GM12878 (cell line): Measurements from ENCODE around the gene GGT7. TPM values are rescaled to one million over a fixed set of nuclear protein-coding genes. Genes with fewer than 3 reads are reported as not detected.
A peak's percentile ranks its signal among the peaks of the same experiment; 100 is the strongest.

Experiments
- ATAC-seq: fragments of 200-7000 bp; cut with Tn5 transposase; 3 replicates; pipeline ENCODE4 v1.9.1; 2020; ENCODE audit warnings: mild to moderate bottlenecking, moderate library complexity
- BruUV-seq: library from RNA; stranded (reverse); fragments of 400-500 nt; replicated peaks from 2 replicates; lab custom pipeline; 2021; lab: Mats Ljungman, UMichigan
- CTCF ChIA-PET: fragments of 300-600 bp; sonication (Branson Sonifier 250); formaldehyde crosslinking; extraction: SDS; loops from one replicate; lab custom pipeline; 2021; ENCODE audit warnings: inconsistent platforms; lab: Yijun Ruan, JAX
- POLR2A ChIA-PET: fragments of 350-600 bp; formaldehyde crosslinking; extraction: SDS; loops from one replicate; lab custom pipeline; 2021; ENCODE audit warnings: inconsistent platforms; lab: Charles Lee
- RAD21 ChIA-PET: fragments of 300-600 bp; sonication (Branson Sonifier 250); formaldehyde crosslinking; loops from one replicate; lab custom pipeline; 2023; ENCODE audit warnings: antibody characterized with exemption; ENCODE audit not compliant: unreplicated experiment; lab: Charles Lee
- SMC1A ChIA-PET: fragments of 300-600 bp; sonication (Branson Sonifier 250); formaldehyde crosslinking; loops from one replicate; lab custom pipeline; 2023; ENCODE audit not compliant: unreplicated experiment, uncharacterized antibody; lab: Charles Lee
- DNase-seq: peaks from one replicate; pipeline ENCODE4 v3.0.0-alpha.2; 2011; ENCODE audit warnings: low read depth, low spot score
- FAIRE-seq: peaks from 3 replicates; lab custom pipeline; 2011; peaks lifted over from hg19 to GRCh38; lab: Jason Lieb, UNC
- H2AFZ ChIP-seq: 2 replicates; pipeline ENCODE4 v1.6.0; 2011; ENCODE audit warnings: low read depth, low read length, control low read depth; ENCODE audit not compliant: control insufficient read depth
- H3K27ac ChIP-seq: 2 replicates; pipeline ENCODE4 v1.5.1; 2011; ENCODE audit warnings: control low read depth; ENCODE audit not compliant: control insufficient read depth, insufficient read depth
- H3K27me3 ChIP-seq, 2 experiments: replicated peaks in 1 of 2; 2 replicates each; pipeline versions ENCODE4 v1.6.0 to v1.6.1; 2011; ENCODE audit warnings: low read length in 1 of 2; ENCODE audit not compliant: control insufficient read depth in 2 of 2, insufficient read depth in 2 of 2
- H3K36me3 ChIP-seq, 2 experiments: 2 replicates each; pipeline ENCODE4 v1.5.1; 2011; ENCODE audit warnings: low read length in 1 of 2; ENCODE audit not compliant: control insufficient read depth in 2 of 2, insufficient read depth in 2 of 2
- H3K4me1 ChIP-seq: 2 replicates; pipeline ENCODE4 v1.6.1; 2011; ENCODE audit warnings: mild to moderate bottlenecking, low read length, moderate library complexity, mixed read lengths; ENCODE audit not compliant: control insufficient read depth, insufficient read depth
- H3K4me2 ChIP-seq: 2 replicates; pipeline ENCODE4 v1.6.0; 2011; ENCODE audit warnings: control low read depth; ENCODE audit not compliant: control insufficient read depth, insufficient read depth
- H3K4me3 ChIP-seq: fragments of 200-600 bp; sonication (generic); 2 replicates; pipeline ENCODE4 v1.5.1; 2016
- H3K79me2 ChIP-seq: 2 replicates; pipeline ENCODE4 v1.6.0; 2011; ENCODE audit warnings: low read length; ENCODE audit not compliant: control insufficient read depth, insufficient read depth
- H3K9ac ChIP-seq: 2 replicates; pipeline ENCODE4 v1.8.0; 2011; ENCODE audit warnings: low read length, control low read depth, mixed read lengths; ENCODE audit not compliant: control insufficient read depth, insufficient read depth
- H3K9me3 ChIP-seq: replicated peaks from 3 replicates; pipeline ENCODE4 v1.5.1; 2011; ENCODE audit warnings: mild to moderate bottlenecking, low read length; ENCODE audit not compliant: control insufficient read depth, insufficient read depth
- H4K20me1 ChIP-seq: 2 replicates; pipeline ENCODE4 v1.6.0; 2011; ENCODE audit not compliant: control insufficient read depth, insufficient read depth
- ATF2 ChIP-seq: IDR thresholded peaks from 2 replicates; pipeline ENCODE4 v1.6.1; 2012; ENCODE audit warnings: low read length, inconsistent platforms
- BHLHE40 ChIP-seq, 2 experiments: fragments of 450-650 bp in 1 of 2; IDR thresholded peaks; 2 replicates each; pipeline ENCODE4 v1.6.1; 2011 to 2017; ENCODE audit warnings: low read depth in 2 of 2, borderline replicate concordance in 1 of 2, improper control_type of control experiment in 1 of 2, low read length in 1 of 2, mild to moderate bottlenecking in 1 of 2
- CBX3 ChIP-seq: fragments of 200-600 bp; sonication (generic); IDR thresholded peaks from 2 replicates; pipeline ENCODE4 v1.6.1; 2016; ENCODE audit warnings: low read depth, borderline replicate concordance
- CHD1 ChIP-seq: IDR thresholded peaks from 2 replicates; pipeline ENCODE4 v1.6.1; 2012; ENCODE audit warnings: low read depth, low read length, improper control_type of control experiment
- HDGF ChIP-seq: fragments of 450-650 bp; IDR thresholded peaks from 2 replicates; pipeline ENCODE4 v1.6.1; 2016; ENCODE audit warnings: antibody characterized with exemption
- PKNOX1 ChIP-seq: fragments of 450-650 bp; IDR thresholded peaks from 2 replicates; pipeline ENCODE4 v1.6.1; 2016; ENCODE audit warnings: mild to moderate bottlenecking
- RB1 ChIP-seq: fragments of 450-650 bp; formaldehyde crosslinking; IDR thresholded peaks from 2 replicates; pipeline ENCODE4 v1.6.1; 2017; ENCODE audit warnings: mild to moderate bottlenecking, borderline replicate concordance
- RELB ChIP-seq: fragments of 450-650 bp; IDR thresholded peaks from 2 replicates; pipeline ENCODE4 v1.6.1; 2017; ENCODE audit warnings: low read depth, mild to moderate bottlenecking, moderate library complexity
- SMAD1 ChIP-seq: fragments of 450-650 bp; IDR thresholded peaks from 2 replicates; pipeline ENCODE4 v1.6.1; 2018; ENCODE audit warnings: mild to moderate bottlenecking, low read depth; ENCODE audit not compliant: partially characterized antibody
- SMAD5 ChIP-seq: IDR thresholded peaks from 2 replicates; pipeline ENCODE4 v1.6.1; 2016; ENCODE audit warnings: antibody characterized with exemption, low read depth
- SP1 ChIP-seq: IDR thresholded peaks from one replicate; pipeline ENCODE4 v1.6.1; 2011; ENCODE audit warnings: low read depth, low read length
- TAF1 ChIP-seq: IDR thresholded peaks from 2 replicates; pipeline ENCODE4 v1.6.1; 2011; ENCODE audit warnings: mild to moderate bottlenecking, low read depth, low read length, borderline replicate concordance
- ZNF217 ChIP-seq: fragments of 450-650 bp; IDR thresholded peaks from 2 replicates; pipeline ENCODE4 v1.6.1; 2017; ENCODE audit warnings: antibody characterized with exemption, mild to moderate bottlenecking
- WGBS: methylation state at CpG from one replicate; pipeline ENCODE4 v1.1.6; 2016; ENCODE audit warnings: low lambda C conversion rate; ENCODE audit not compliant: insufficient replicate concordance, insufficient coverage; ENCODE audit errors: missing lambda C conversion rate; 5-methylcytosine and 5-hydroxymethylcytosine counted together
- in situ Hi-C: fragments of 300-500 bp; cut with MboI; formaldehyde crosslinking; loops from 9 replicates; pipeline ENCODE4 v1.14.3; 2018; ENCODE audit warnings: mixed read lengths
- intact Hi-C: fragments of 100-400 bp; cut with micrococcal nuclease; formaldehyde crosslinking; loops from one replicate; pipeline ENCODE4 v1.14.2; 2022; ENCODE audit not compliant: unreplicated experiment
- polyA plus RNA-seq, 11 experiments: library from polyadenylated mRNA; depleted of rRNA in 4 of 11; unstranded in 6 of 11; stranded (reverse) in 5 of 11; fragments of >200 nt; fragmentation: Nextera tagmentation in 4 of 11; fragmentation: Illumina TruSeq in 1 of 11; extraction: Ambion mirVana in 4 of 11; extraction: Trizol in 1 of 11; gene quantifications; 1 replicate in 1 of 11; 2 replicates in 10 of 11; pipeline versions ENCODE4 v1.2.1 to v1.2.3, GENCODE V29; 2011 to 2016; ENCODE audit warnings: inconsistent platforms in 2 of 11, missing spikeins in 2 of 11, low read depth in 1 of 11
- total RNA-seq, 4 experiments: library from RNA; depleted of rRNA in 3 of 4; stranded (reverse); fragments of >200 nt in 3 of 4; fragmentation: Illumina TruSeq in 1 of 4; extraction: Trizol in 1 of 4; gene quantifications; 2 replicates each; pipeline versions ENCODE4 v1.2.1 to v1.2.3, GENCODE V29; 2013 to 2021

GGT7 gene
- total and polyA plus RNA-seq, 10 of the 15 experiments (the other 5 are each of a cell fraction or from before 2014, with no cell fraction given), result 0.02 to 14.7 (median 5.3) TPM

- no peak for TF ChIP-seq CBX3
- TF ChIP-seq ZNF217, result peak; percentile 28; the same call in 1 of the 2 replicates
These were observed 47.7 kb downstream of the GGT7 start (continued) for GRCh38 chr20:34824806-34825529.

GRCh38 chr20:34824452-34824805, 48.2 kb downstream of the GGT7 start:
- ChIA-PET RAD21 (interaction anchor here (0.9 to 1.6 kb wide), 3 partner anchors 50 to 104 kb away, joined by 3 read pairs; no protein-coding TSS in a partner anchor), CTCF (interaction anchor here (0.6 to 2.2 kb wide), 5 partner anchors 9 to 512 kb away, joined by 3 to 9 read pairs (median 4); partner anchors contain the start of genes GSS and MYH7B), SMC1A (interaction anchor here (0.6 to 2.1 kb wide), 4 partner anchors 11 to 1042 kb away, joined by 3 to 5 read pairs (median 3); no protein-coding TSS in a partner anchor), POLR2A (interaction anchor here (0.5 to 0.9 kb wide), 5 partner anchors 46 to 778 kb away, joined by 3 to 8 read pairs (median 3); partner anchors contain the start of gene TP53INP2)
- H4K20me1 ChIP-seq, result no peaks in the 10 kb centered on the region
- peak overlapping the region; percentile 96 for H3K4me2 ChIP-seq
- DNase-seq, result peak; percentile 58
- in situ Hi-C loops, result no loop called here
- peak overlapping the region; percentile 86 for H3K27ac ChIP-seq
- FAIRE-seq, result peak; percentile 92
- H3K36me3 ChIP-seq, result no peaks in the 10 kb centered on the region
- H3K79me2 ChIP-seq, result peaks cover 43% of the 10 kb centered on the region
- H3K9me3 ChIP-seq, result no peaks in the 10 kb centered on the region
- peak overlapping the region; percentile 89 for H3K9ac ChIP-seq
- BruUV-seq, result no TSS peak
- TF ChIP-seq SMAD1 (peak; percentile 11), TAF1 (no peak), ATF2 (no peak), SMAD5 (no peak), BHLHE40 (IDR thresholded peaks at IDR 0.05; ENCODE audit: borderline replicate concordance in 1 of 2, low read depth in 2 of 2, low read length in 1 of 2) (0 out of 4 replicates have a peak, but pooled peaks of 1 of the 2 experiments have one; percentile 7), CHD1 (no peak), PKNOX1 (peak; percentile 5; the same call in 1 of the 2 replicates), SP1 (peak; percentile 88), RB1 (no peak), RELB (peak; percentile 58; the same call in 1 of the 2 replicates), HDGF (0 out of 2 replicates have a peak, but pooled peaks have one; percentile 28)
- TF ChIP-seq, all 136 proteins: peak for 6
- H2AFZ ChIP-seq, result peak overlapping the region; percentile 85
- no peaks in the 10 kb centered on the region for H3K27me3 ChIP-seq
- no peaks in the 10 kb centered on the region; the same call in 1 of the 2 replicates for H3K4me1 ChIP-seq
- ATAC-seq, result peak; percentile 93
- peak overlapping the region; percentile 65 for H3K4me3 ChIP-seq
- intact Hi-C loops, result no loop called here
- 0% methylated on average over 2 of the region's 2 CpGs for WGBS
